ENCODE measurements around the gene CEP112. TPM values are rescaled to one million over a fixed set of nuclear protein-coding genes. Genes with fewer than 3 reads are reported as not detected.

CEP112 gene
- total RNA-seq, 1 experiment from 2014 or later: 6.1 TPM

- H3K27me3 Mint-ChIP-seq (ENCODE audit: low read depth): no peaks in the 10 kb centered on the region
- H3K4me1 Mint-ChIP-seq: no peaks in the 10 kb centered on the region
- ChIA-PET POLR2A (no interaction called here), CTCF (no interaction called here)
- DNase-seq (ENCODE audit: low spot score) (no peak), ATAC-seq (no peak)
- peaks cover 6% of the 10 kb centered on the region for H3K9me3 Mint-ChIP-seq
- H3K36me3 Mint-ChIP-seq: no peaks in the 10 kb centered on the region
- H3K4me3 Mint-ChIP-seq: no peak overlapping the region
- TF ChIP-seq ZNF263 (CRISPR knock-in tag; IDR thresholded peaks at IDR 0.05; ENCODE audit: low read depth) (no peak), E2F4 (CRISPR knock-in tag; IDR thresholded peaks at IDR 0.05; ENCODE audit: borderline replicate concordance, low read depth) (no peak), MLX (CRISPR knock-in tag; IDR thresholded peaks at IDR 0.05) (no peak), HMGA2 (CRISPR knock-in tag; IDR thresholded peaks at IDR 0.05) (no peak), GRHL2 (CRISPR knock-in tag; IDR thresholded peaks at IDR 0.05; ENCODE audit: insufficient replicate concordance, severe bottlenecking) (no peak), ATF3 (CRISPR knock-in tag; conservative IDR thresholded peaks at IDR 0.05) (no peak), NR1H2 (CRISPR knock-in tag; IDR thresholded peaks at IDR 0.05) (no peak), ZNF425 (CRISPR knock-in tag; conservative IDR thresholded peaks at IDR 0.05) (no peak), ZNF416 (CRISPR knock-in tag; IDR thresholded peaks at IDR 0.05) (no peak), FOXK1 (CRISPR knock-in tag; IDR thresholded peaks at IDR 0.05) (no peak), TEAD1 (CRISPR knock-in tag; IDR thresholded peaks at IDR 0.05) (no peak), TP53 (CRISPR knock-in tag; IDR thresholded peaks at IDR 0.05) (no peak)
- TF ChIP-seq, protein P1, sequence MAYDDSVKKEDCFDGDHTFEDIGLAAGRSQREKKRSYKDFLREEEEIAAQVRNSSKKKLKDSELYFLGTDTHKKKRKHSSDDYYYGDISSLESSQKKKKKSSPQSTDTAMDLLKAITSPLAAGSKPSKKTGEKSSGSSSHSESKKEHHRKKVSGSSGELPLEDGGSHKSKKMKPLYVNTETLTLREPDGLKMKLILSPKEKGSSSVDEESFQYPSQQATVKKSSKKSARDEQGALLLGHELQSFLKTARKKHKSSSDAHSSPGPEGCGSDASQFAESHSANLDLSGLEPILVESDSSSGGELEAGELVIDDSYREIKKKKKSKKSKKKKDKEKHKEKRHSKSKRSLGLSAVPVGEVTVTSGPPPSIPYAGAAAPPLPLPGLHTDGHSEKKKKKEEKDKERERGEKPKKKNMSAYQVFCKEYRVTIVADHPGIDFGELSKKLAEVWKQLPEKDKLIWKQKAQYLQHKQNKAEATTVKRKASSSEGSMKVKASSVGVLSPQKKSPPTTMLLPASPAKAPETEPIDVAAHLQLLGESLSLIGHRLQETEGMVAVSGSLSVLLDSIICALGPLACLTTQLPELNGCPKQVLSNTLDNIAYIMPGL (CRISPR knock-in tag; IDR thresholded peaks at IDR 0.05): no peak
- TF ChIP-seq, protein P2, sequence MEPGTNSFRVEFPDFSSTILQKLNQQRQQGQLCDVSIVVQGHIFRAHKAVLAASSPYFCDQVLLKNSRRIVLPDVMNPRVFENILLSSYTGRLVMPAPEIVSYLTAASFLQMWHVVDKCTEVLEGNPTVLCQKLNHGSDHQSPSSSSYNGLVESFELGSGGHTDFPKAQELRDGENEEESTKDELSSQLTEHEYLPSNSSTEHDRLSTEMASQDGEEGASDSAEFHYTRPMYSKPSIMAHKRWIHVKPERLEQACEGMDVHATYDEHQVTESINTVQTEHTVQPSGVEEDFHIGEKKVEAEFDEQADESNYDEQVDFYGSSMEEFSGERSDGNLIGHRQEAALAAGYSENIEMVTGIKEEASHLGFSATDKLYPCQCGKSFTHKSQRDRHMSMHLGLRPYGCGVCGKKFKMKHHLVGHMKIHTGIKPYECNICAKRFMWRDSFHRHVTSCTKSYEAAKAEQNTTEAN (CRISPR knock-in tag; IDR thresholded peaks at IDR 0.05): no peak
- TF ChIP-seq, protein P3, sequence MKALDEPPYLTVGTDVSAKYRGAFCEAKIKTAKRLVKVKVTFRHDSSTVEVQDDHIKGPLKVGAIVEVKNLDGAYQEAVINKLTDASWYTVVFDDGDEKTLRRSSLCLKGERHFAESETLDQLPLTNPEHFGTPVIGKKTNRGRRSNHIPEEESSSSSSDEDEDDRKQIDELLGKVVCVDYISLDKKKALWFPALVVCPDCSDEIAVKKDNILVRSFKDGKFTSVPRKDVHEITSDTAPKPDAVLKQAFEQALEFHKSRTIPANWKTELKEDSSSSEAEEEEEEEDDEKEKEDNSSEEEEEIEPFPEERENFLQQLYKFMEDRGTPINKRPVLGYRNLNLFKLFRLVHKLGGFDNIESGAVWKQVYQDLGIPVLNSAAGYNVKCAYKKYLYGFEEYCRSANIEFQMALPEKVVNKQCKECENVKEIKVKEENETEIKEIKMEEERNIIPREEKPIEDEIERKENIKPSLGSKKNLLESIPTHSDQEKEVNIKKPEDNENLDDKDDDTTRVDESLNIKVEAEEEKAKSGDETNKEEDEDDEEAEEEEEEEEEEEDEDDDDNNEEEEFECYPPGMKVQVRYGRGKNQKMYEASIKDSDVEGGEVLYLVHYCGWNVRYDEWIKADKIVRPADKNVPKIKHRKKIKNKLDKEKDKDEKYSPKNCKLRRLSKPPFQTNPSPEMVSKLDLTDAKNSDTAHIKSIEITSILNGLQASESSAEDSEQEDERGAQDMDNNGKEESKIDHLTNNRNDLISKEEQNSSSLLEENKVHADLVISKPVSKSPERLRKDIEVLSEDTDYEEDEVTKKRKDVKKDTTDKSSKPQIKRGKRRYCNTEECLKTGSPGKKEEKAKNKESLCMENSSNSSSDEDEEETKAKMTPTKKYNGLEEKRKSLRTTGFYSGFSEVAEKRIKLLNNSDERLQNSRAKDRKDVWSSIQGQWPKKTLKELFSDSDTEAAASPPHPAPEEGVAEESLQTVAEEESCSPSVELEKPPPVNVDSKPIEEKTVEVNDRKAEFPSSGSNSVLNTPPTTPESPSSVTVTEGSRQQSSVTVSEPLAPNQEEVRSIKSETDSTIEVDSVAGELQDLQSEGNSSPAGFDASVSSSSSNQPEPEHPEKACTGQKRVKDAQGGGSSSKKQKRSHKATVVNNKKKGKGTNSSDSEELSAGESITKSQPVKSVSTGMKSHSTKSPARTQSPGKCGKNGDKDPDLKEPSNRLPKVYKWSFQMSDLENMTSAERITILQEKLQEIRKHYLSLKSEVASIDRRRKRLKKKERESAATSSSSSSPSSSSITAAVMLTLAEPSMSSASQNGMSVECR (CRISPR knock-in tag; IDR thresholded peaks at IDR 0.05; ENCODE audit: borderline replicate concordance): no peak
- TF ChIP-seq, protein P4, sequence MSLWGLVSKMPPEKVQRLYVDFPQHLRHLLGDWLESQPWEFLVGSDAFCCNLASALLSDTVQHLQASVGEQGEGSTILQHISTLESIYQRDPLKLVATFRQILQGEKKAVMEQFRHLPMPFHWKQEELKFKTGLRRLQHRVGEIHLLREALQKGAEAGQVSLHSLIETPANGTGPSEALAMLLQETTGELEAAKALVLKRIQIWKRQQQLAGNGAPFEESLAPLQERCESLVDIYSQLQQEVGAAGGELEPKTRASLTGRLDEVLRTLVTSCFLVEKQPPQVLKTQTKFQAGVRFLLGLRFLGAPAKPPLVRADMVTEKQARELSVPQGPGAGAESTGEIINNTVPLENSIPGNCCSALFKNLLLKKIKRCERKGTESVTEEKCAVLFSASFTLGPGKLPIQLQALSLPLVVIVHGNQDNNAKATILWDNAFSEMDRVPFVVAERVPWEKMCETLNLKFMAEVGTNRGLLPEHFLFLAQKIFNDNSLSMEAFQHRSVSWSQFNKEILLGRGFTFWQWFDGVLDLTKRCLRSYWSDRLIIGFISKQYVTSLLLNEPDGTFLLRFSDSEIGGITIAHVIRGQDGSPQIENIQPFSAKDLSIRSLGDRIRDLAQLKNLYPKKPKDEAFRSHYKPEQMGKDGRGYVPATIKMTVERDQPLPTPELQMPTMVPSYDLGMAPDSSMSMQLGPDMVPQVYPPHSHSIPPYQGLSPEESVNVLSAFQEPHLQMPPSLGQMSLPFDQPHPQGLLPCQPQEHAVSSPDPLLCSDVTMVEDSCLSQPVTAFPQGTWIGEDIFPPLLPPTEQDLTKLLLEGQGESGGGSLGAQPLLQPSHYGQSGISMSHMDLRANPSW (CRISPR knock-in tag; conservative IDR thresholded peaks at IDR 0.05; ENCODE audit: low read depth): no peak
- TF ChIP-seq, protein P5, sequence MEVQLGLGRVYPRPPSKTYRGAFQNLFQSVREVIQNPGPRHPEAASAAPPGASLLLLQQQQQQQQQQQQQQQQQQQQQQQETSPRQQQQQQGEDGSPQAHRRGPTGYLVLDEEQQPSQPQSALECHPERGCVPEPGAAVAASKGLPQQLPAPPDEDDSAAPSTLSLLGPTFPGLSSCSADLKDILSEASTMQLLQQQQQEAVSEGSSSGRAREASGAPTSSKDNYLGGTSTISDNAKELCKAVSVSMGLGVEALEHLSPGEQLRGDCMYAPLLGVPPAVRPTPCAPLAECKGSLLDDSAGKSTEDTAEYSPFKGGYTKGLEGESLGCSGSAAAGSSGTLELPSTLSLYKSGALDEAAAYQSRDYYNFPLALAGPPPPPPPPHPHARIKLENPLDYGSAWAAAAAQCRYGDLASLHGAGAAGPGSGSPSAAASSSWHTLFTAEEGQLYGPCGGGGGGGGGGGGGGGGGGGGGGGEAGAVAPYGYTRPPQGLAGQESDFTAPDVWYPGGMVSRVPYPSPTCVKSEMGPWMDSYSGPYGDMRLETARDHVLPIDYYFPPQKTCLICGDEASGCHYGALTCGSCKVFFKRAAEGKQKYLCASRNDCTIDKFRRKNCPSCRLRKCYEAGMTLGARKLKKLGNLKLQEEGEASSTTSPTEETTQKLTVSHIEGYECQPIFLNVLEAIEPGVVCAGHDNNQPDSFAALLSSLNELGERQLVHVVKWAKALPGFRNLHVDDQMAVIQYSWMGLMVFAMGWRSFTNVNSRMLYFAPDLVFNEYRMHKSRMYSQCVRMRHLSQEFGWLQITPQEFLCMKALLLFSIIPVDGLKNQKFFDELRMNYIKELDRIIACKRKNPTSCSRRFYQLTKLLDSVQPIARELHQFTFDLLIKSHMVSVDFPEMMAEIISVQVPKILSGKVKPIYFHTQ (CRISPR knock-in tag; IDR thresholded peaks at IDR 0.05): no peak
- H3K27ac Mint-ChIP-seq: no peak overlapping the region
Measured at GRCh38 chr17:65727246-65727645, 464.7 kb downstream of the CEP112 start.

Measured in WTC11 (cell line).